Endometrial microvascular endothelial cells (primary cell): Measurements from ENCODE around the gene SLC12A5. TPM values are rescaled to one million over a fixed set of nuclear protein-coding genes. Genes with fewer than 3 reads are reported as not detected.
"Not testable (repeated sequence)": the region's sequence is repeated elsewhere in the genome, so short reads cannot be mapped to it uniquely, and the experiment has no call there.

Source experiments
- in situ Hi-C: cut with HindIII; loops from 2 replicates; pipeline ENCODE4 v1.10.0; 2017; ENCODE audit warnings: low sequenced_read_pairs, low pct_unique_long_range_greater_than_20kb; ENCODE audit errors: inconsistent ontology term
- total RNA-seq: library from RNA; depleted of rRNA; stranded (reverse); fragments of >200 nt; gene quantifications from one replicate; pipeline ENCODE4 v1.2.3, GENCODE V29; 2015; ENCODE audit errors: inconsistent ontology term

The SLC12A5 gene
- not detected for total RNA-seq

DNA sequence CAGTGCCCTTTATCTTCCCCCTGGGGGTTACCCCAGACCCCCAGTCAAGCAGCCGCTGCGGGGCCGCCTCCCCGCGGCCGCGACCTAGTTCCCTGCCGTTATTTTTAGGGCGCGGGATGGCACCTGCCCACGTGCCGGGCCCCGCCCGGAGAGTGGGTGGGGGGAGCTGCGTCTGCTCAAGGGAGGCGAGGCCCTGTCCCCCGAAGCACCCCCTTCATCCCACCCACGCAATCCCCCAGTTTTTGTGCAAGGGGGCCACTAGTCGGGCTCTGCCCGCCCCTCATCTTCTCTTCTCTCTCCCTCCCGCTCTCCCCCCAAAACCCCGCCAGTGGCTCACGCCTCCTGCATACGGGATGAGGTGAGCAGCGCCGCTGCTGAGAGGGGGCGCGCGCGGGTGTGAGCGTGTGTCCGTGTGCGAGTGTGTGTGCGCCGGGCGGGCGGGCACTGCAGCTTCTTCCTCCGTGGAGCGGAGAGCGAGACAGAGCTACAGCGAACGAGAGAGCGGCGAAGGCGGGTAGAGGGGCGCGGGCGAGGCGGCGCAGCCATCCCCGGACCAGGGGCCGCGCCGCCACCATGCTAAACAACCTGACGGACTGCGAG is at the start of gene SLC12A5:
SLC12A5 (plus strand) TSS at position 444 of the 600 bp plus-strand sequence; CDS start at position 574, 130 bp downstream.
- in situ Hi-C loops: no loop called here

DNA sequence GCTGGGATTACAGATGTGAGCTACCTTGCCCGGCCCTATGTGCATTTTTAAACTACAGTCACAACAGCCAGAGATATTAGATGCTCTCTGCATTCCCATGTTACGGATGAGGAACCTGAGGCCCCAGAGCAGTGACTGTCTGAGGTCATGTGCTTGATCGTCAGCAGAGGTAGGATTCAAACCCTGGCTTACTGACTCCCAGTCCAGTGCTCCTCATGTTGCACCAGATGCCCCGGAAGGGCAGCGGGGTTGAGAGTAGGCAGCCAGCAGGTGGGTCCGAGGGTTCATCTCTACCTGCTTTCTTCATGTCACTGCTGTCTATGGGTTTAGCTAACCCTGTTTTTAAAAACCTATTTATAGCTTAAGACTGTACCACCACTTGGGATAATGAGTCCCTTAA is 47.8 kb upstream of the SLC12A5 start:
- in situ Hi-C loops: no loop called here

GRCh38 chr20:45983279-45983743 is 45.7 kb upstream of the SLC12A5 start:
- in situ Hi-C loops: no loop called here

DNA sequence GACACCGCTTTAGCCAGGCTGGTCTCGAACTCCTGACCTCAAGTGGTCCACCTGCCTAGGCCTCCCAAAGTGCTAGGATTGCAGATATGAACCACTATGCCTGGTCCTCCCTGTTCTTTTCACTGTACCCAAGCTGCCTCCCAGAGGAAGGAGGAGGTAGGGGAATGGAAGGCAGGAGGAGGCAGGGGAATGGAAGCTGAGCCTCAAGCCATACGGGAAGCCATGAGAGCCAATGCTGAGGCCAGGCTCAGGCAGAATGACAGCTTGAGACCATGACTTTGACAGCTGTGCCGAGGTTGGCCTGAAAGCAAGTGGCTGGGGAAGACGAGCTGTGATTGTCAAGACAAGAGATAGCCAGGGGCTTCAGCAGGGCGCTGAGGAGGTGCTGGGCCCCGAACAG is 43.4 kb upstream of the SLC12A5 start:
- in situ Hi-C loops: no loop called here

DNA sequence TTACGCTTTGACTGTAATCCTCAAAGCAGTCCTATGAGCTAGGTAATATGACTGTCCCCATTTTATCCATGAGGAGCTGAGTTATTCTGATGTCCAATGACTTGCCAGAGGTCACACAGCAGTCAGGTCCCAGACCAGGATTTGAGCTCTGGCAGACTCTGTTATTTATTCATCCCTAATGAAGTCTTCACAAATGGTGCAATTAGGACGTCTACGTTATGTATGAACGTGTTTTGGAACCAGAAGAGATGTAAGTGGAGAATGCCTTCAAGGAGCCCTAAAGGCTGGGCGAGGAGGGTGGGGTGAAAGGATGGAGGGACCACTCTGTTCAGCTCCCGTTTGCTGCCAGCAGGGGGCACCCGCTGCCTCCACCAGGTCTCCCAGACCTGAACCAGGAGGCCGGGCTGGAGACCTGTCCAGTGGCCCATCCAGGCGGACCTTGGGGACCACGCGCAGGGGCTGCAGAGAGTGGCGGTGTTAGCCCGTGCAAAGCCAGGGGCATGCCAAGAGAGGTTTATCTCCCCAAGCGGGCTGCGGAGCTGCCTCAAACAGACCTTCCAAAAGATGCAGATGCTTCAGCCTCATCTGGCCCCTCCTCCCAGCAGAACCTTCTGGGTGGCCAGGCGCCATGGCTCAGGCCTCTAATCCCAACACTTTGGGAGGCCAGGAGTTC is 41.8 kb upstream of the SLC12A5 start:
- in situ Hi-C loops: no loop called here

DNA sequence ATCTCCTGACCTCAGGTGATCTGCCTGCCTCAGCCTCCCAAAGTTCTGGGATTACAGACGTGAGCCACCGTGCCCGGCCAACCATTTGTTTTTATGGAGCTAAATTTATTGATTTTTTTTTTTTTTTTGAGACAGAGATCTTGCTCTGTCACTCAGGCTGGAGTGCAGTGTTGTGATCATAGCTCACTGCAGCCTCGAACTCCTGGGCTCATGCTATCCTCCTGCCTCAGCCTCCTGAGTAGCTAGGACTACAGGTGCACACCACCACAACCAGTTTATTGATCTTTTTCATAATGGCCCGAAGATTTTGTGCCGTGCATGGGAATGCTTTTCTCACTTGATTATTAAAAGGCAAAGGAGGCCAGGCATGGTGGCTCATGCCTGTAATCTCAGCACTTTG is 40.2 kb upstream of the SLC12A5 start:
- in situ Hi-C loops: not testable (repeated sequence)

- in situ Hi-C loops: no loop called here
Measured at GRCh38 chr20:45991616-45992015, 37.4 kb upstream of the SLC12A5 start.

- in situ Hi-C loops: no loop called here
Measured at GRCh38 chr20:45993197-45993951, 35.6 kb upstream of the SLC12A5 start.

- in situ Hi-C loops: no loop called here
Measured at GRCh38 chr20:45994761-45995493, 34.1 kb upstream of the SLC12A5 start.

- in situ Hi-C loops: not testable (repeated sequence)
Measured at GRCh38 chr20:45995495-45996097, 33.4 kb upstream of the SLC12A5 start.

- in situ Hi-C loops: no loop called here
Measured at GRCh38 chr20:45997187-45997586, 31.8 kb upstream of the SLC12A5 start.

GRCh38 chr20:45998337-45998736 is 30.7 kb upstream of the SLC12A5 start:
- in situ Hi-C loops: no loop called here

DNA sequence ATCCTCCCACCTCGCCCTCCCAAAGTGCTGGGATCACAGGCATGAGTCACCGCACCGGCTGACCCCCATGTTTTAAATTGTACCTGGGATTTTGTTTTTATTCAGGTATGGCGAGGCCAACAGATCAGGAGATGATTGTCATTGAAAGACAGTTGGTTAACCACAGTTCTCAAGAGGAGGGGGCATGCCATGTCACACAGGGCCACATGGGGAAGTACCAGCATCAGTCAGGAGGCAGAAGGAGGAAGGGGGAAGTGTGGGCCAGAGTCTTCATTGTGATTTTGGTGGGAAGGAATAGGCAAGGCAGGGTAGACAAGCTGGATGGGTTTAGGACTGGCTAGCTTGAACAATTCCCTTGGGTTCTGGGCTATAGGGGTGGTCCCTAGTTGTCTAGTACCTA is 30.3 kb upstream of the SLC12A5 start:
- in situ Hi-C loops: no loop called here

GRCh38 chr20:45999557-46000261 is 29.3 kb upstream of the SLC12A5 start:
- in situ Hi-C loops: no loop called here

GRCh38 chr20:46000262-46000996 is 28.6 kb upstream of the SLC12A5 start:
- in situ Hi-C loops: no loop called here

GRCh38 chr20:46001498-46001897 is 27.5 kb upstream of the SLC12A5 start:
- in situ Hi-C loops: no loop called here

DNA sequence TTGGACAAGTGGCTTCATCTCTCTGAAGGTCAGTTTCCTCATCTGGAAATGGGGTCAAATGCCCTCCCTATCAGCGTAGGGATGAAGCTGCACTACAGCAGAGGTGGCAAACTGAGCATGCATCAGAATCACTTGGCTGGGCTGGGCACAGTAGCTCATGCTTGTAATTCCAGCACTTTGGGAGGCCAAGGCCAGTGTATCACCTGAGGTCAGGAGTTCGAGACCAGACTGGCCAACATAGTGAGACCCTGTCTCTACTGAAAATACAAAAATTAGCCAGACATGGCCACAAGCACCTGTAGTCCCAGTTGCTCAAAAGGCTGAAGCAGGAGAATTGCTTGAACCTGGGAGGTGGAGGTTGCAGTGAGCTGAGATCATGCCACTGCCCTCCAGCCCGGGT is 27.0 kb upstream of the SLC12A5 start:
- in situ Hi-C loops: no loop called here

DNA sequence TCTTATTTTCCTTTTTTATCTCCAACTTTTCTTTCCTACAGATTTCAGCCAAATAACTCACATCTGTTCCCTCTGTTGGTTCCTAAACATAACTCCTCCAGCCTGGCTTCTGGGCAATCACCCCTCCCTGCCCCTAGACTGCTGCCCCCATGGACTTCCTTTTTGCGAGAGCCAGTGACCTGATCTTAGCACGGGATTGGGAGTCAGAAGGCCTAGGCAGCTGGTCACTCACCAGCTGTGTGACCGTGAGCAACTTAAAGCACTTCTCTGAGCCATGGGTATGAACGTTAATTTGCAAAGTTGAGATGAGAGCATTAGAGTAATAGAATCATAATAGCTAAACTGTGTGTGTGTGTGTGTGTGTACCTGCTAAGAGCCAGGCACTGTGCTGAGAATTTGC is 24.8 kb upstream of the SLC12A5 start:
- in situ Hi-C loops: no loop called here
